Activated CD4-positive, alpha-beta T cell treated with anti-CD3 and anti-CD28 coated beads, Interleukin-2, Interleukin-6, amounts not matched to agents 100 ng/mL and 50 ng/mL, durations not matched to agents 16 hours and 8 hours (primary cell): ENCODE data around the gene ERVFRD-1.
"Not testable (repeated sequence)": the region's sequence is repeated elsewhere in the genome, so short reads cannot be mapped to it uniquely, and the experiment has no call there.

ENCODE experiments used
- DNase-seq: peaks from one replicate; pipeline ENCODE4 v3.0.0-alpha.2; 2020

Gene ERVFRD-1

GRCh38 chr6:11128608-11129007 lies 17.1 kb upstream of the ERVFRD-1 start:
- no peak for DNase-seq

GRCh38 chr6:11126876-11127275 lies 15.4 kb upstream of the ERVFRD-1 start:
- no peak for DNase-seq

GRCh38 chr6:11123978-11124377 lies 12.5 kb upstream of the ERVFRD-1 start:
- DNase-seq = no peak

GRCh38 chr6:11122380-11122779 lies 10.9 kb upstream of the ERVFRD-1 start:
- DNase-seq = no peak

- no peak for DNase-seq
These were observed 10.3 kb upstream of the ERVFRD-1 start for GRCh38 chr6:11121851-11122250.

GRCh38 chr6:11120271-11121005 lies 8.9 kb upstream of the ERVFRD-1 start:
- no peak for DNase-seq

- not testable (repeated sequence) for DNase-seq
These were observed 4.4 kb upstream of the ERVFRD-1 start for GRCh38 chr6:11115808-11116536.

- DNase-seq = no peak
These were observed 1.5 kb upstream of the ERVFRD-1 start for GRCh38 chr6:11113038-11113437.

- DNase-seq = peak; percentile 16
These were observed 378 bp upstream of the ERVFRD-1 start for GRCh38 chr6:11111769-11112437.

- no peak for DNase-seq
These were observed 2.8 kb downstream of the ERVFRD-1 start for GRCh38 chr6:11108726-11109125.

GRCh38 chr6:11103065-11103464 lies 8.5 kb downstream of the ERVFRD-1 start:
- no peak for DNase-seq

- DNase-seq = no peak
These were observed 10.1 kb downstream of the ERVFRD-1 start for GRCh38 chr6:11101417-11101816.

- no peak for DNase-seq
These were observed 13.5 kb downstream of the ERVFRD-1 start for GRCh38 chr6:11098004-11098403.

- DNase-seq = no peak
These were observed 14.0 kb downstream of the ERVFRD-1 start for GRCh38 chr6:11097476-11097875.

- peak; percentile 34 for DNase-seq
These were observed 15.4 kb downstream of the ERVFRD-1 start for GRCh38 chr6:11096109-11096508.

- no peak for DNase-seq
These were observed 16.6 kb downstream of the ERVFRD-1 start for GRCh38 chr6:11094941-11095340.

- peak; percentile 74 for DNase-seq
These were observed 17.1 kb downstream of the ERVFRD-1 start for GRCh38 chr6:11094411-11094851.

GRCh38 chr6:11093626-11094410 lies 17.7 kb downstream of the ERVFRD-1 start, which contains the start of gene SMIM13:
Gene SMIM13, plus strand, starts transcription at chr6:11093834. Its CDS starts 480 bp downstream, at chr6:11094314.
- DNase-seq = peak; percentile 97

- no peak for DNase-seq
These were observed 18.2 kb downstream of the ERVFRD-1 start for GRCh38 chr6:11093376-11093625.

GRCh38 chr6:11092668-11093375 lies 18.7 kb downstream of the ERVFRD-1 start:
- peak; percentile 58 for DNase-seq

GRCh38 chr6:11091141-11091540 lies 20.4 kb downstream of the ERVFRD-1 start:
- DNase-seq = not testable (repeated sequence)

- no peak for DNase-seq
These were observed 21.8 kb downstream of the ERVFRD-1 start for GRCh38 chr6:11089695-11090094.
